ENCODE data around the gene MAN1C1.

Gene MAN1C1

DNA sequence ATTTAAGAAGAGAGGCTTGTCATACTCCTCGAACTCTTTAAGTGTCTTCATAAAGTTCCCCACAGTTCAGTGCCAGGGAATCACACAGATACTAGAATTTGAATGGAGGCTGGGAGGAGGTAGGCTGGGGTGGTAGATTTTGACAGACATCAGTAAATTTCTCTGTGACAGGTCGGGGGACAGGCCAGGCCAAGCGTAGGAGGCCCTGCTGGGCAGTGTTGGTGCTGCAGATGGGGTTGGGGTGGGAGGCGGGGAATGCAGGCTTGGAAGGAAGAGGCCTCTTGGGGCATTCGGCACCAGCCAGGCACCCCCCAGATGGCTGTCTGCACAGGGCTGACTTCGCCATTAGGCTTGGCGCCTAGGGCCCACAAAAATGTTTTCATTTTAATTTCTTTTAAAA is 84.0 kb downstream of the MAN1C1 start:
- FAIRE-seq: no peak

DNA sequence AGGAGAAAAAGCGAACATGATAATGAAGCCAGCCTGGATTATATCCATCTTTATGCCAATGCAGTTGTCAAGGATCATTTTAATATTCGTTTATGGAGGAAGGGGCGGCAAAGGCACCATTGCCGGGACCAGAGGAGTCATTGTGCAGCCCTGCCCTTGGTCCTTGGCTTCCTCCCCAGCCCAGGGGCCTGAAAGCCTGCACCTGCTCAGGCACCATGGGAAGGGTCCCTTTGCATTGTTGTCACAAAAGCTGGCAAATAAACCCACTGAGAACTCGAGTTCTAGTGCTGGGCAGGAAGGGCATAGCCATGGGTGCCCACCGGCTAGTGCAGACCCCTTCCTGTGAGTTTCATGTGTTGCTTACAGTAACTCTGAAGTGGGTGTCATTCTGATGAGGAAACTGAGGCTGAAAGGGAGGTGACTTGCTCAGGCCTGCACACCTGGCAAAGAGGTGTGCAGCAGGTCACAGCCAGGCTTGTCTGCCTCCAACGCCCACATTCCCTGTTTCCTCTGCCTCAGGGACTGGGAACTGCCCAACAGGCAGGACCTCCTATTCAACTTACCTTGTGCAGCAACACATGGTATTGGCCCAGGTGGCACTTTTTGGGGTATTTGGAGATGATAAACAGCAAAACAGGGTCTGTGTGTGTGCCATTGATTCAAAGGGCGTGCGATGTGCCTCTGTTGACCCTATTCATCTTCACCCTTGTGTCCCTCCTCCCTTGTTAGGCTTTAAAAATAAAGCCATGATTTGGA is 84.6 kb downstream of the MAN1C1 start:
- no peak for FAIRE-seq

- no peak for FAIRE-seq
Observed at GRCh38 chr1:25702101-25702775, 85.6 kb downstream of the MAN1C1 start.

DNA sequence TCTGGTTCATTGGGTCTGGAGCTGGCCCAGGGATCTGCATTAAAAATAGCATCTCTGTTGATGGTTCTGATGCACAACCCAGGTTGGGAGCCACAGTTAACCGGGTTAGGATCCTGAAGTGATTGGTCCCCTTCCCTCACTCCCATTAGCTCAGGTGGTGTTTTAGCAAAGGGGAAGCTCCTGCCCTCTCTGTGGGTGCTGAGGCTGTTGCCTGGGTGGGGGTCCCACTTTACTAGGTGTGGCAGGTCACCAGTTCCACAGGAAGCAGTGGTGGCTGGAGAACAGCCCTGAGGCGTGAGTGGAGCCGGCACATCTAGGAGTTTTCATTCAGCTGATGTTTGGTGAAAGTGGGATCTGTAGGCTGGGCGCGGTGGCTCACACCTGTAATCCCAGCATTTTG is 86.5 kb downstream of the MAN1C1 start:
- no peak for FAIRE-seq

- FAIRE-seq: no peak
Observed at GRCh38 chr1:25703671-25704266, 87.2 kb downstream of the MAN1C1 start.

DNA sequence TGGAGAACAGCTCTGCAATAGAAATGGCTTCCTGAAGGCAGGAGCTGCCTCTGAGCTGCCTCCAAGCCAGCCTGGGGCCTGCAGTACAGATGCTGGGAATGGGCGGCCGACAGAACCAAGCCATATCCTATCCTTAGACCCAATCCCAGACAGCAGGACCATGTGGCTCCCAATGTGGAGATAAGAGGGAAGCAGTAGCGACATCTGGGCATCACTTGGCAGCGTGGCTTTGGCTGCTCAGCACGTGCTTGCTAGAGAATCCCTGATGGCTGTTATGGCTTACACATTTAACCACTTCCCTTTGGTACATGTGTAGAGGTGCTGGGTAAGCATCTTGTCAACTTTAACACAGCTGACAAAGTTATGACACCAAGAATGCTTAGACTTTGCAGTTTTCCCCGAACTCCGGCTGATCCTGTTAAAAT is 87.7 kb downstream of the MAN1C1 start:
- no peak for FAIRE-seq

DNA sequence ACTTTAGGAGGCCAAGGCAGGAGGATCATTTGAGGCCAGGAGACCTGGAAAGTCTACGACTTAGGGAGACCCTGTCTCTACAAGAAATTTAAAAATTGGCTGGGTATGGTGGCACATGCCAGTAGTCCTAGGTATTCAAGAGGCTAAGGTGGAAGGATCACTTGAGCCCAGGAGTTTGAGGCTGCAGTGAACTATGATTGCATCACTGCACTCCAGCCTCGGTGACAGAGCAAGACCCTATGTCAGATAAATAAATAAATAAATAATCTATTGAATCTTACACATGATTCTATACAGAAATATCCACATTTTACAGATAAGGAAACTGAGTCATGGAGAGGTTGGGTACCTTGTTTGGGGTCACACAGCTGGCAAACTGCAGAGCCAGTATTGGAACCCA is 89.1 kb downstream of the MAN1C1 start:
- no peak for FAIRE-seq

DNA sequence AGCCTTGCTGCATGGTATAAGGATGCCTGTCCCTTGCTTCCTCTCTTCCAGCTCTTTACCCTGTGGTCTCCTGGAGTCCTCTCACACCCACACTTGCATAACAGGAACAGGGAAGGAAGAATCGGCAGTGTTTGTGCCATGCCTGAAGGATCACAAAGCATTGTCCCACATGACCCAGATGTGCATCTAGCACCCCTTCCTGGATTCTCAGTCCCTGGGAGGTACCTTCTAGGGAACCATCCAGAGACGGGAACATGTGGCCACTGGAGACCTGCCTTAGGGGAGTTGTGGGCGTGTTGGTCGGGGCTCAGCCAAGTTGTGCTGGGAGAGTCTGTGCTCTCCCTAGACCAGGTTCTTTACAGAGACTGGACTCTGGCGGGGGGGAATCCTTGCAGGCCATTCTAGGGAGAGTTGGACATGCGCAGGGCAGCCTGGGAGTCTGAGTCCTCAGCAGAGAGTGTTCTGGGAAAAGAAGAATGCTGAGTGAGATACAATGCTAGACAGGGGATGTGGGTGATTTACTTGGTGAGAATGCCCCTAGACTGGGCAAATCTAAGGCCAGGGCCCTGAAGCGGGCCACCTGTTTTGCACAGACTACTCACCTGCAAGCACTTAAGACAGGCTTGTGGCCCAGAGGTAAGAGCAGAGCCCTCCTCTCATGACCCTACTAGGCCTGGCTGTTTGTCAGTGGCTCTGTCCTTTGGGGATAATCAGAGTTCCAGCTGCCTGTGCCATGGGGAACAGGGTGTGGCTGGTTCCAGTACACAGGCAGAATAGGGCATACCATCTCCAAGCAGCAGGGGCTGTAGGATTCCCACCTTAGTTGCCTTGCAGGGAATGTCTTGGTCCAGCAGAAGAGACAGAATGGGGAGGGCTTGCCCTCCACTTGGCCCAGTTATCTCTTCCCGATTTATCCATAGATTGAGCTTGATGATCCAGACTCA is 89.8 kb downstream of the MAN1C1 start:
- no peak for FAIRE-seq

DNA sequence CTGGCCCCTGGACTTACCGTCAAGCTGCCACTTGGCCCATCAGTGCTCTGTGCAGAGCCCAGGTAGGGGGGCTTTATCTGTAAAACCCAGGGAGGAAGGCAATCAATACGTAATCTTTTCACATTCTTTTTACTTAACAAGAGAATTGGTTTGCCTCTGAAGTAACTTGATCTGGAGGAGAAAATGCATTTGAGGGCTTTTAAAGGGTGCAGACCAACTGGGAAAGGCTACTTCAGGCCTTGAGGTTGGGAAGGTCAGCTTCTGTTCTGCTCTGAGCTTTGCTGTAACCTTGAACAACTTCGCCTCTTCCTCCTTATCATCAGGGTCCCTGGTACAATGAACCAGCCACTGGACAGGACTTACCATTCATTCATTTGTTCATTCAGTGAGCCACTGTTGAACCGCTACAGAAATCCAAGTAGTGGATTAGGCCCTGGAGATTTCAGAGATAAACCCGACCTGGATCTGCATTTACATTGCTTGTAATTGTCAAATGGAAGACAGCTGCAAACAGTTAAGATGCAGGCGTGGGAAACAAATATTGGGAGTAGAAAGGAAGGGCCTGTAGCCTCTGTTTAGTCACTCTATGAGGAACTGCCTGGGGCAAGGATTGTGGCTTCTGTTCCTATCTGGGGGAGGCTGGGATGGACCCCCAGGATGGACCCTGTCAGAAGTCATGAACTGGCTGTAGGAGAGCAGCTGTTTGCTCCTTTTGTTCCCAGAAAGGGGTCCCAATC is 90.9 kb downstream of the MAN1C1 start:
- no peak for FAIRE-seq

DNA sequence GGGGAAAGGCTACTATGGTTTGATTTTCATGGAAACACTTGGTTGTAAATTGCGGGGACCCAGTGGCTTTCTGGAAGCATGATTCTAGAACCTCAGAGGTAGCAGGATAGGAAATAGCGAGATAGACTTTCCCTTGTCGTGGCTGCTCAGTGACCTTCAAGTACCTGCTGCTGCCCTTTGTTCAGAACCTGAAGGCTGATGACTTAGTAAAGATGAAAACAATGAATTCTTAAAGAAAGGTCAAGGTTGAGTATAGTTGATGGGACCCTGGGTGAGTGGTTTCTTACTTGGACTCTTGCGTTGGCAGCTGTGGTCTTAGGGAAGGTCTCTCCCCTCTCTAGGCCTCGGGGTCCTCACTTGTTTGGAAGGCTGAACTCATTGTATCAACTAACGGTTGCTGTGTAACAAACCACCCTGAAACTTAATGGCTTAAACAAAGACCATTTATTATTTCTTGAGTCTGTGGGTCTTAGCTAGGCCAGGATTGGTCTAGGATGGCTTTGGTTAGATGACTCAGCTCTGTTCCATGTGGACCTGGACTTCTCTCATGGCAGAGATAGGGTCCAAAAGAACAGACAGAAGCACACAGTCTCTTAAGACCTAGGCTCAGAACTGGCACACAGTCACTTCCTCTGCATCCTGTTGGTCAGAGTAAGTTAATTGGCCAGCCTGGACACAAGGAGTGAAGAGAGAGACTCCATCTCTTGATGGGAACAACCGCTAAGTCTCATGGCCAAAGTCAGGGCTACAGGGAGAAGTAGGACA is 94.2 kb downstream of the MAN1C1 start:
- FAIRE-seq: no peak

DNA sequence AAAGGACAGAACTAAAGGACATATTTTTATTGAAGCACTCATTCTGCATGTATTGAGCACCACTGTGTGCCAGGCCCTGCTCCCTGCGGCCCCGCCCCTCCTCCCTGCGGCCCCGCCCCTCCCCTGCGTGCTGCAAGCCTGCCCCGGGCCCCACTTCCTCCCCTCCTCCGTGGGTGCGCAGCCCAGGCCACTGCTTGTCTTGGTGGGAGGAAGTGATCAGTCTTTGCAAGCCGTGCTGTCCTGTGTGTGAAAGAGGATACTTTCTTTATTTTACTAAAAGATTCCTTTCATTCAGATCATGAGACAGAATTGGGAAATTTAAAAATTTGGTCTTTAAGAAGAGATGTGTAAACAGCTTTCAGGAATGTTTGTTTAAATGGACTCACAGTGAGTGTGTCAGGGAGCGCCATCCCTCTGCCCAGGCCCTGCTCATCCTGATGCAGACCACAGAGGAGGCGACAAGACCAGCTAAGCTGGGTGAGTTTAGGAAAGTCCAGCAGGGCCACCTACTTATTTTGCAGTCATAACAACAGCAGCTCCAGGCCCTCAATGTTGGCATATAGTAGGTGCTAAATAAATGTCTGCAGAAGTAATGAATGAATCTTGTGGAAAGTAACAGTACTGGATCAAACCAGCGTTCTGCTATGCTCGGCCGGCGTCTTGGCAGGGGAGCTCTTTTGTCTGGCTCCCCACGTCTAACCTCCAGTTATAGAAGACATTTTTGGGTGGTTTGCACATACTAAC is 95.1 kb downstream of the MAN1C1 start:
- FAIRE-seq: no peak

DNA sequence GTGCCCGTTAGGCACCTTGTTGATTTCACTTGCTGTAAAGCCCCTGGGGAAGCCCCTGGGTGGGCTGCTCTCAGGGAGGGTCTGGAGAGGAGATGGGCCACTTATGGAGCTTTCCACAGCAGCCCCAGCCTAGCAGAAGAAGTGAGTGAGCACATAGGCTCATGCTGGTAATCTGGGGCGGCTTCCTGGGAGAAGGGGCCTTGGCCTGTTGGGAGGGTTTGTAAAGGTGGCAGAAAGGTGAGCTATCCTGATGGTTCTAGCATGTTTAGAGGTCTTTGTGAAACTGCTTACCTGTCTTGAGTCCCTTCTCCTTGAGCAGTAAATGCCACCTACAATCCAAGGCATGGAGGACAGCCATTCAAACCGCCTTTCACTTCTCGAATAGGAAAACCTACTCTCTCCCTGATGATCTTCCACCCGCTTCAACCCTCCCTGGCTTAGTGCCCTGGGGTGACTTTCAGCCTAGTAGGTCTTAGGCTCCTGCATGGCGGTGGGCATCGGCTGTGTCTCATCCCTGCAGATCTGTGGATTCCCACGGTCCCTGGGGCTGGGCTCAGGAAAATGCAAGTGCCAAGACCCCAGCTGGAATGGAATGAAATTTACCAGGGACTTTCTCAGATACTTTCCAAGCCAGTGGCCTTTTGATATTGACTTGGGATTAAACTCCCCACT is 95.8 kb downstream of the MAN1C1 start:
- no peak for FAIRE-seq

DNA sequence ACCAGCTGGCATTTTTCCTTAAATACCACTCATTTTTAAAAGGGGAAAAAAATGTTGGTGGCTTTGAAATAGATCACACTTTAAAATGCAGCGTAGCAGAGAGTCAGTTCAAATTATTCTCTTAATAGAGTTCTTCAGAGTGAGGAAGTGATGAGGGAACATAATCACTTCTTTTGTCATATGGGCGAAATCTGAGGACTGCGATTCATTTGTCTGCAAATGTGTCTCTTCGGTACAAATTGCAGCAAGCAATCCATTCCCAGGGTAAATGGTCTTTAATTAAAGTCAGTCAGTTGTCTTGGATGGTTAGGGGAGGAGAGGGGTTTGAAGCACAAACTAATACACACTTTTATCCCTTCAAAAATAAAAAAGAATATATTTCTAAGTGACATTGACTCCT is 97.4 kb downstream of the MAN1C1 start:
- no peak for FAIRE-seq

DNA sequence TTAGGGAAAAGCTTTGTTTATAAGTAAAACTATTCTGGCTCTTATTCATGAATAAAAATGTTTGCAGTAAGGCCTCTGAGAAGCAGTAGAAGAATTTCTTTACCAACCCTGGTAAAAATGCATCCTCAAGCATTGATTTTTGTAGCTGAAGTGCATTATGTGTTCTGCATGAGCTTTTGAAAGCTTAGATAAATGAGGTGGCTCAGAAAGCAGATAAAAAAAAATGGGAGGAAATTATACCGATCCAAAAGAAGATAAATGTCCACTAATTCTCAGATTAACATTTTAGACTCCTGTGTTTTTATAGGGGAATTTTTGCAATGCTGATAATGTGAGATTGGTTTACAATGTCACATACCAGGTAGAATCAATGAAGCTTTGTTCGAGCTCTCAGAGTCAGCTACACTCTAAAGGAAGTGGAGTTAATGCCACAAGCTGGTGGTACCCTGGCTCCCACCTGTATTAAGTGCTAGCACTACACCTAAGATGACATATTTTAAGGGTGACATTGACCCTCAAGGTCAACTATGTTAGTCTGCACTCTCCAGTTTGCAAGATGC is 97.9 kb downstream of the MAN1C1 start:
- no peak for FAIRE-seq

DNA sequence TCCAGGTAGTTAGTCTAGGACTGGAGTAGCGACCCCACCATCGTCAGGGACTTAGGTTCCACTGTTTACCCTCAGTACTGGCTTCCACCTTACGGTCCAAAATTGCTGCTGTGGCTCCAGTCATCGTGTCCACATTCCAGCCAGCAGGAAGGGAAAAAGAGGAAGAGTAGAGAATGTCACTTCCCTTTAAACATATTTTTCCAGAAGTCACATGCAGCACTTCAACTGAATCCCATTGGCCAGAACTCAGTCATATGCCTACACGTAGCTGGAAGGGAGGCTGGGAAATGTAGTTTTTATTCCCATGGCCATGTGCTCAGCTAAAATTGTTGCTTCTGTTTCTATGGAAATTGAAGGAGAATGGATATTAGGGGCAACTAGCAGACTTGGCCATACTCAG is 99.3 kb downstream of the MAN1C1 start:
- FAIRE-seq: no peak

- FAIRE-seq: no peak
Observed at GRCh38 chr1:25716320-25716719, 99.7 kb downstream of the MAN1C1 start.

DNA sequence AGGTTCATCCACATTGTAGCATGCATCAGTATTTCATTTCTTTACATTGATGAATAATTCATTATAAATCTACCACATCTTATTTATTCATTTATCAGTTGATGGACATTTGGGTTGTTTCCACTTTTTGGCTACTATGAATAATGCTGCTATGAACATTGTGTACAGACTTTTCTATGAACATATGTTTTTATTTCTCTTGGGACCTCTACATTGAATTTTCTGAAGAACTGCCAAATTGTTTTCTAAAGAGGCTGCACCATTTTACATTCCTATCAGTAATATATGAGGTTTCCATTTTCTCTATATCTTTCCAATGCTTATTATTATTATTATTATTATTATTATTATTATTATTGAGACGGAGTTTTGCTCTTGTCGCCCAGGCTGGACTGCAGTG is 102.1 kb downstream of the MAN1C1 start:
- no peak for FAIRE-seq

DNA sequence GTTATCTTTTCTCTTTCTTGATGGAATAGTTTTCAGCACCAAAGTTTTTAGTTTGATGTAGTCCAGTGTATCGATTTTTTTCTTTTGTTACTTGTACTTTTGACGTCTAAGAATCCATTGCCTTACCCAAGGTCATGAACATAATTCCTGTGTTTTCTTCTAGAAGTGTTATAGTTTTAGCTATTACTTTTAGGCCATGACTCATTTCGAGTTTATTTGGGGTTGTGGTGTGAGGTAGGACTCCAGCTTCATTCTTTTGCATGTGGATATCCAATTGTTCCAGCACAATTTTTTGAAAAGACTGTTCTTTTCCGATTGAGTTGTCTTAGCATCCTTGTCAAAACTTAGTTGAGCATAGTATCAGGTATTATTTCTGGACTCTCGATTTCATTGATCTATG is 104.0 kb downstream of the MAN1C1 start:
- FAIRE-seq: no peak

DNA sequence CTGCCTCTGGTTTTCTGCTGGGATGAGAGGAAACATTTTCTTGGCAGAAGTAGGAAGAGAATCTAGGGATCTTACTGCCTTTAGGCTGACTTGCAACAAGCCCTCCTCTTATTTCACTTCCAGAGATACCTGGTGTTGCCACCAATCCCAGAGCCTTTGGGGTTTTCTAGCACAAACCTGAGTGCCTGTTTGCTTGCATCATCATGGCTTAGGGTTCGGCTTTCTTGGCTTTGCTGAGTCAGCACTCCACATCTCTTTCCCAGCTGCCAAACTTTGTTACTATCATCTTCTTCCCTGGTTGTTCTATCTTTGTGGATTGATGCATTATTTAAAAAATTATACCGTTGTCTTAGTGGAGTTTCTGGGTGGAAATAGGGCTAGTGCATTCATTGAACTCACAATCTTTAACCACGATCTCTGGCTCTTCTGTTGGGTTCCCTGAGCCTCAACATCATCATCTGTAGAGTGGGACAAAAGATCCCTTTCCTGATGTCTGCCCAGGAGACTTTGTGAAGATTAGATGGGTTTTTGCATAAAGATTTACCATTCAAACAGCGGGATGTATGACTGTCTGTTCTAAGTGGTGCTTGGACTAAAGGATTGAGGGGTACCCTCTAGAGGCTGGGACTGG is 106.8 kb downstream of the MAN1C1 start:
- FAIRE-seq: no peak
